Fibroblast of skin of right quadriceps (primary cell): Measurements from ENCODE around the gene KCNS3.

Source experiments
- DNase-seq: peaks from one replicate; pipeline ENCODE4 v3.0.0-alpha.2; 2013

Gene KCNS3, protein sequence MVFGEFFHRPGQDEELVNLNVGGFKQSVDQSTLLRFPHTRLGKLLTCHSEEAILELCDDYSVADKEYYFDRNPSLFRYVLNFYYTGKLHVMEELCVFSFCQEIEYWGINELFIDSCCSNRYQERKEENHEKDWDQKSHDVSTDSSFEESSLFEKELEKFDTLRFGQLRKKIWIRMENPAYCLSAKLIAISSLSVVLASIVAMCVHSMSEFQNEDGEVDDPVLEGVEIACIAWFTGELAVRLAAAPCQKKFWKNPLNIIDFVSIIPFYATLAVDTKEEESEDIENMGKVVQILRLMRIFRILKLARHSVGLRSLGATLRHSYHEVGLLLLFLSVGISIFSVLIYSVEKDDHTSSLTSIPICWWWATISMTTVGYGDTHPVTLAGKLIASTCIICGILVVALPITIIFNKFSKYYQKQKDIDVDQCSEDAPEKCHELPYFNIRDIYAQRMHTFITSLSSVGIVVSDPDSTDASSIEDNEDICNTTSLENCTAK

GRCh38 chr2:17878281-17879136 lies at the start of gene KCNS3:
Gene KCNS3 (plus strand): TSS chr2:17878667. CDS start chr2:17931009, 52,342 bp downstream.
- peak; percentile 36 for DNase-seq

- peak; percentile 76 for DNase-seq
Measured at GRCh38 chr2:17830053-17831034, 48.1 kb upstream of the KCNS3 start.

GRCh38 chr2:17835516-17835915 lies 43.0 kb upstream of the KCNS3 start:
- no peak for DNase-seq

GRCh38 chr2:17839959-17840358 lies 38.5 kb upstream of the KCNS3 start:
- DNase-seq, result no peak

DNA sequence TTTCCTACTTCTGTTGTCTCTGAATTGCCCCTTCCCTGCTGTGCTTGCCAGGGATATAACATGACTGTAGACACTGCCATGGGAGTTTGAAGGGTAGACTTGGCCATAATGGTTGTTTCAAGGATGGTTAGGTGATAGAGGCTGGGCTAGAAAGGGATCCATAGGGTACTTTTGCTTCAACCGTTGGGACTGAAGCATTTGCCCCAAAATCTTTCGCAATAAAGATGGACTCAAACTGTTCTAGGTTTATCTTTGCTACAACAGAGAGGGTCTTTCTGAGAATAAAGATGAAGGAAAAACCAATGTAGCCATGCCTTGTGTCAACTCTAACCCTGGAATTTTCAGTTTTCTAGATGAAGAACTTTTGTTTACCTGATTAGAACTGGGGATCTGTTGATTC lies 35.0 kb upstream of the KCNS3 start:
- DNase-seq, result no peak

GRCh38 chr2:17845806-17846205 lies 32.7 kb upstream of the KCNS3 start:
- no peak for DNase-seq

- no peak for DNase-seq
Measured at GRCh38 chr2:17846676-17847075, 31.8 kb upstream of the KCNS3 start.

DNA sequence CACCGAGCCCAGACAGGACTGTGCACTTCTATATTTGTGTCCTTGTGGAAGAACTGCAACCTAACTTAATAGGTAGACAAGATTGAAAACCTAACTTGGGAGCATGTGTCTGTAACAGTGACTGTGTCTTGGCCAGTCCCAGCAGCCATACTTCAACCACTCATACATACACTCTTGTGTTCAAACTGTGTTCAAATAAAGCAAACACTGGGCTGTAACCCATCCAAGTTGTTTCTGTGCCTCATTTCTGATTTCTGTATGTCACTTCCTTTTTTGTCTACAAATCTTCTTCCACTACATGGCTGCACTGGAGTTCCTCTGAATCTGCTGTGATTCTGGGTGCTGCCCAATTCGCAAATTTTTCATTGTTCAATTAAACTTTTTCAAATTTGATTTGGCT lies 31.2 kb upstream of the KCNS3 start:
- no peak for DNase-seq

GRCh38 chr2:17849275-17849674 lies 29.2 kb upstream of the KCNS3 start:
- no peak for DNase-seq

- DNase-seq, result no peak
Measured at GRCh38 chr2:17850151-17850550, 28.3 kb upstream of the KCNS3 start.

GRCh38 chr2:17851731-17852585 lies 26.5 kb upstream of the KCNS3 start:
- DNase-seq, result peak; percentile 71

DNA sequence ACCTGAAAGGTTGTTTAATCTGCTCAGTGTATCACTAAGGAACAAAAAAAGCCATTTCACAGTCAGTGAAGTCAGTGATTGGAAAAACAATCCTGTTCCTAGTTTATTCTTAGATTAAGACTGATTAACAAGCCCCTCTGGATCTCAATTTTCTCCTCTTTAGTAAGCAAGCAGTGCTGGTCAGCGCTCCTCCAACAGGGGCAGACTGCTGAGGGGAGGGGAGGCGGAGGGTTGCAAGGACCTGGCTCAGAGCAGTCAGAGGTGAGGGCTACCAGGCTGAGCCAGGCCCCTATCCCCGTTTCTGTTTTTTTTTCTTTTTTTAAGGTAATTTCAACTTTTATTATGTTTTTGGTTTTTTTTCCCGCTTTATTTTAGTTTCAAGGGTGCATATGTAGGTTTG lies 24.7 kb upstream of the KCNS3 start:
- no peak for DNase-seq

GRCh38 chr2:17857021-17857420 lies 21.4 kb upstream of the KCNS3 start:
- peak; percentile 63 for DNase-seq

GRCh38 chr2:17858064-17858463 lies 20.4 kb upstream of the KCNS3 start:
- DNase-seq, result no peak

DNA sequence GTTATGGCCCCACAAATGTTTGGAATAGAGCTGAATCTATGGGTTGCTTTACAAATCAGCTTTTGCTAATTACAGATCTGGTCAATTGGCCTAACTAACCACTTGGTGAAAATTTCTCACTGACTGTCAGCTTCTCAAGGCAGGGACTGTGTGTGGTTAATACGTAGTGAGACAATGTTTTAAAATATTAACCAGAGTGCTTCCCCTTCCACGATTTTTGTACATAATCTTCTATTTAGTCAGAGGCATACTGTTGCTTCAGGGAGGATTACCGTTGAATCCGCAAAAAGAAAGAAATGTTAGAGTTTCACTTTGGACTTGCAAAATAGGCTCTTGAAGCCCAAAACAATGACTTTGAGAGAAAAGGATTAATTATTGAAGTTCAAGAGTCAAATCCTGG lies 14.9 kb upstream of the KCNS3 start:
- DNase-seq, result no peak

DNA sequence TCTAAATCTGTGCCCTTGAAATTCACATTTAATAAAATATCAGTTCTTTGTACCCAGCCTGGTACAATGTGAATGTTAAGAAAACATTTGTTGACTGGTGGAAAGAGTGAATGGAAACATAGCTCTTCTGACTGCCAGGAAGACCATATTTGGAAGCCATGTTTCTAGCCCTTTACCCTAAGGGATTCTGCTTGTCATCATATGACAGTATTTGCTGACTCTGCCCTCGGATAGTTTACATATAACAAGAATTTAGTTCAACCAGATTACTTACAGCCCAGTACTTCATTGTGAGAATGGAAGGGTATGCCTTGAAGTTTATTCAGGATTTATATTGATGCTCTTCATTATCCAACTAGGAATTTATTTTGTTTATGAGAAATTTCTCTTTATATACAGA lies 13.8 kb upstream of the KCNS3 start:
- DNase-seq, result no peak

GRCh38 chr2:17867133-17867532 lies 11.3 kb upstream of the KCNS3 start:
- no peak for DNase-seq

GRCh38 chr2:17869128-17869527 lies 9.3 kb upstream of the KCNS3 start:
- no peak for DNase-seq

- DNase-seq, result no peak
Measured at GRCh38 chr2:17871639-17872038, 6.8 kb upstream of the KCNS3 start.

GRCh38 chr2:17873021-17873420 lies 5.4 kb upstream of the KCNS3 start:
- no peak for DNase-seq

- no peak for DNase-seq
Measured at GRCh38 chr2:17876590-17876989, 1.9 kb upstream of the KCNS3 start.

DNA sequence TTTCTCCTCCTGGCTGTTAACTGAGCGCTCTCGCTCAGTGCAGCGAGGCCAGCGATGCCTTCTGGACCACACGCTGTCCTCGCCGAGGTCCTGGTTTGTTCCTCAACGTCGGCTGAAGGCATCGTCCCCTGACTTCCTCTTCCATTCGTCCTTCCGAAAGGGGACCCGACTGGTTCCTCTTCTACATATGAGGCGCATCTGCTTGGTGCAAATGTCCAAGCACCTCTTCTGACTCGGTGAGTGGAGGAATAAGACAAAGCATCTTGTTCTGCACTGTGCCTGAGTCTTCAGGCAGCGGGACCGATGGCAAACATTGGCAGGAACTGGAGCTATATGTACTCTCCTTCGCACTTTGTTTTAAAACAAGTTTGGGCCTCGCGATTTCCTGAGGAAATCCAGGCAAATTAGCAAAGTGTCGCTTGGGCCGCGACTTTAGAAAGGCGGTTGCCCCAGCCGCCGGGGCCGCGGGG lies 621 bp upstream of the KCNS3 start:
- DNase-seq, result no peak
